GM19351 (cell line): ENCODE data around the gene SCP2D1.

Experiments
- ATAC-seq: cut with Tn5 transposase; IDR thresholded peaks from one replicate; pipeline ENCODE4 v1.9.1; 2021; ENCODE audit warnings: mild to moderate bottlenecking, moderate library complexity; ENCODE audit not compliant: unreplicated experiment

Gene SCP2D1

DNA sequence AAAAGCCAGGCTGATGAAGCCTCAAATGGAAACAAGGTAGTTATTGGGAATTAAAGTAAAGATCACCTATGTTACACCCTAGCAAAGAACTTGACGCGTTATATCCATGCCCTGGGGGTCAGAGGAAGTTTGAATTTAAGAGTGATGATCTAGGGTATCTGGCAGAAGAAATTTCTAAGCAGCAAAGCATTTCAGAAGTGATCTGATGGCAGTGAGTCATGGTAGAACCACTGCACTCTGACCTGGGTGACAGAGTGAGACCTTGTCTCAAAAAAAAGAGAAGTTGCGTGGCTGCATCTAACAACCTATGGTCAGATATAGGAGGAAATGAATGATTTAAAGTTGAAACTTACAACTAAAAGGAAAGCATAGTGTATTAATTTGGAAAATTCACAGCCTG, 45.2 kb downstream of the SCP2D1 start:
- ATAC-seq = no peak
